CD8-positive, alpha-beta memory T cell (primary cell): ENCODE measurements around the gene GVQW3. TPM values are rescaled to one million over a fixed set of nuclear protein-coding genes. Genes with fewer than 3 reads are reported as not detected.
A peak's percentile ranks its signal among the peaks of the same experiment; 100 is the strongest.

ENCODE experiments used
- CTCF ChIA-PET: fragments of 350-600 bp; sonication (Branson Sonifier 250); formaldehyde crosslinking; loops from one replicate; lab custom pipeline; 2021; ENCODE audit warnings: antibody characterized with exemption; lab: Charles Lee
- POLR2A ChIA-PET: fragments of 350-600 bp; sonication (Branson Sonifier 250); formaldehyde crosslinking; loops from one replicate; lab custom pipeline; 2021; ENCODE audit warnings: antibody characterized with exemption; lab: Charles Lee
- DNase-seq, 5 donors: peaks; one replicate each; pipeline versions ENCODE4 v3.0.0 to v3.0.0-alpha.2; 2020 to 2022; ENCODE audit warnings: mixed read lengths in 1 of 5
- H3K27ac ChIP-seq: one replicate; pipeline ENCODE4 v1.7.0; 2013; ENCODE audit warnings: low read depth, mild to moderate bottlenecking, low read length, moderate library complexity
- H3K27me3 ChIP-seq: 2 replicates; pipeline ENCODE4 v1.7.0; 2013; ENCODE audit warnings: low read length, mild to moderate bottlenecking; ENCODE audit not compliant: insufficient read depth, poor library complexity, severe bottlenecking
- H3K36me3 ChIP-seq: 2 replicates; pipeline ENCODE4 v1.7.0; 2013; ENCODE audit warnings: mild to moderate bottlenecking, low read length, moderate library complexity; ENCODE audit not compliant: insufficient read depth
- H3K4me1 ChIP-seq: 2 replicates; pipeline ENCODE4 v1.7.0; 2013; ENCODE audit warnings: mild to moderate bottlenecking, low read length, moderate library complexity; ENCODE audit not compliant: insufficient read depth
- H3K4me3 ChIP-seq: 2 replicates; pipeline ENCODE4 v1.7.0; 2013; ENCODE audit warnings: mild to moderate bottlenecking, low read length
- H3K9me3 ChIP-seq: 2 replicates; pipeline ENCODE4 v1.7.0; 2013; ENCODE audit warnings: mild to moderate bottlenecking, low read length
- H3K27ac Mint-ChIP-seq, 8 donors: one replicate each; pipeline ENCODE4 v1.8.0; 2020 to 2021; ENCODE audit warnings: mixed read lengths in 8 of 8, mild to moderate bottlenecking in 6 of 8, inconsistent platforms in 3 of 8, moderate library complexity in 3 of 8
- H3K27me3 Mint-ChIP-seq, 2 donors: one replicate each; pipeline ENCODE4 v1.8.0; 2020 to 2021; ENCODE audit warnings: mixed read lengths in 2 of 2, mild to moderate bottlenecking in 1 of 2, moderate library complexity in 1 of 2
- H3K36me3 Mint-ChIP-seq, 3 donors: one replicate each; pipeline ENCODE4 v1.8.0; 2020 to 2021; ENCODE audit warnings: mixed read lengths in 3 of 3, inconsistent platforms in 1 of 3, mild to moderate bottlenecking in 1 of 3
- H3K4me1 Mint-ChIP-seq, 3 donors: one replicate each; pipeline ENCODE4 v1.8.0; 2020 to 2021; ENCODE audit warnings: mixed read lengths in 3 of 3, inconsistent platforms in 1 of 3, mild to moderate bottlenecking in 1 of 3
- H3K4me3 Mint-ChIP-seq, 7 donors: one replicate each; pipeline ENCODE4 v1.8.0; 2020 to 2021; ENCODE audit warnings: mixed read lengths in 7 of 7, mild to moderate bottlenecking in 6 of 7, moderate library complexity in 4 of 7, inconsistent platforms in 2 of 7
- H3K9me3 Mint-ChIP-seq, 5 donors: one replicate each; pipeline ENCODE4 v1.8.0; 2020 to 2022; ENCODE audit warnings: mixed read lengths in 5 of 5, mild to moderate bottlenecking in 3 of 5, moderate library complexity in 2 of 5, inconsistent platforms in 1 of 5
- polyA plus RNA-seq: library from polyadenylated mRNA; unstranded; fragments of 300-500 nt; fragmentation: Illumina TruSeq; gene quantifications from one replicate; pipeline ENCODE4 v1.2.3, GENCODE V29; 2021
- total RNA-seq, 2 experiments: library from RNA; stranded (reverse); gene quantifications; one replicate each; pipeline ENCODE4 v1.2.3, GENCODE V29; 2021

The GVQW3 gene
- total and polyA plus RNA-seq, 3 experiments from 2014 or later, result 1.0 to 2.5 (median 2.5) TPM

- no peaks in the 10 kb centered on the region for H3K4me1 ChIP-seq
- no peaks in the 10 kb centered on the region for H3K36me3 Mint-ChIP-seq
- H3K9me3 Mint-ChIP-seq, result no peaks in the 10 kb centered on the region
- peaks cover 2% of the 10 kb centered on the region in 2 donors for H3K27me3 Mint-ChIP-seq
- H3K36me3 ChIP-seq, result no peaks in the 10 kb centered on the region
- DNase-seq, result no peak
- ChIA-PET CTCF (no interaction called here), POLR2A (no interaction called here)
- H3K4me1 Mint-ChIP-seq, result peaks cover 9 to 16% (median 13%) of the 10 kb centered on the region in 3 donors
- H3K27ac ChIP-seq, result no peak overlapping the region
- H3K9me3 ChIP-seq, result no peaks in the 10 kb centered on the region
- H3K4me3 ChIP-seq, result no peak overlapping the region
- no peak overlapping the region for H3K4me3 Mint-ChIP-seq
- H3K27ac Mint-ChIP-seq, result no peak overlapping the region
- no peaks in the 10 kb centered on the region for H3K27me3 ChIP-seq
Observed at GRCh38 chr11:76426660-76427059, 45.5 kb downstream of the GVQW3 start.

GRCh38 chr11:76436020-76436419, 54.9 kb downstream of the GVQW3 start:
- CTCF ChIA-PET, result no interaction called here
- H3K9me3 ChIP-seq, result no peaks in the 10 kb centered on the region

GRCh38 chr11:76443268-76443980, 62.3 kb downstream of the GVQW3 start:
- H3K36me3 Mint-ChIP-seq, result peaks cover 0 to 35% (median 3%) of the 10 kb centered on the region in 3 donors
- H3K4me3 Mint-ChIP-seq, result peak overlapping the region; percentile 90 to 98 (median 97)
- Histone ChIP-seq H3K4me1 (peaks cover 19% of the 10 kb centered on the region), H3K27ac (peak overlapping the region; percentile 93), H3K9me3 (no peaks in the 10 kb centered on the region), H3K27me3 (no peaks in the 10 kb centered on the region), H3K4me3 (peak overlapping the region; percentile 94), H3K36me3 (no peaks in the 10 kb centered on the region)
- POLR2A ChIA-PET, result interaction anchor here (0.7 kb wide), 1 partner anchor 235 kb away, joined by 7 read pairs; no protein-coding TSS in a partner anchor
- H3K27me3 Mint-ChIP-seq, result peaks cover 0 to 4% of the 10 kb centered on the region in 2 donors
- peaks cover 33 to 45% (median 37%) of the 10 kb centered on the region in 3 donors for H3K4me1 Mint-ChIP-seq
- DNase-seq, result no peak
- H3K27ac Mint-ChIP-seq, result peak overlapping the region; percentile 95 to 99 (median 97)
- no peaks in the 10 kb centered on the region for H3K9me3 Mint-ChIP-seq
- CTCF ChIA-PET, result no interaction called here

More at GRCh38 chr11:76436020-76436419, 54.9 kb downstream of the GVQW3 start:
- Mint-ChIP-seq H3K27me3 (no peaks in the 10 kb centered on the region), H3K27ac (no peak overlapping the region), H3K4me1 (no peaks in the 10 kb centered on the region), H3K9me3 (no peaks in the 10 kb centered on the region), H3K4me3 (no peak overlapping the region), H3K36me3 (peaks cover 1 to 4% (median 1%) of the 10 kb centered on the region in 3 donors)
- no peaks in the 10 kb centered on the region for H3K27me3 ChIP-seq
- no peaks in the 10 kb centered on the region for H3K36me3 ChIP-seq
- H3K4me3 ChIP-seq, result no peak overlapping the region
- H3K4me1 ChIP-seq, result no peaks in the 10 kb centered on the region
- no peak for DNase-seq
- no peak overlapping the region for H3K27ac ChIP-seq
- POLR2A ChIA-PET, result no interaction called here

GRCh38 chr11:76444065-76444383, 62.9 kb downstream of the GVQW3 start:
- CTCF ChIA-PET, result no interaction called here

GRCh38 chr11:76444384-76445120, 63.4 kb downstream of the GVQW3 start, which contains the start of gene EMSY:
TSS of gene EMSY (plus strand) at chr11:76445018. CDS start at chr11:76446939, 1,921 bp downstream.
- Mint-ChIP-seq H3K4me1 (peaks cover 38 to 53% (median 48%) of the 10 kb centered on the region in 3 donors), H3K27me3 (peaks cover 0 to 4% of the 10 kb centered on the region in 2 donors), H3K27ac (peak within 1 kb of the TSS; percentile 95 to 99 (median 97)), H3K36me3 (peaks cover 0 to 45% (median 6%) of the 10 kb centered on the region in 3 donors), H3K4me3 (peak within 1 kb of the TSS; percentile 90 to 98 (median 97)), H3K9me3 (no peaks in the 10 kb centered on the region)
- H3K9me3 ChIP-seq, result no peaks in the 10 kb centered on the region
- peak within 1 kb of the TSS; percentile 93 for H3K27ac ChIP-seq
- no peaks in the 10 kb centered on the region for H3K36me3 ChIP-seq
- H3K4me1 ChIP-seq, result peaks cover 19% of the 10 kb centered on the region
- H3K27me3 ChIP-seq, result no peaks in the 10 kb centered on the region
- peak; percentile 86 to 94 (median 90) for DNase-seq
- H3K4me3 ChIP-seq, result peak within 1 kb of the TSS; percentile 94
- ChIA-PET CTCF (interaction anchor here (3.1 kb wide), 1 partner anchor 236 kb away, joined by 15 read pairs; no protein-coding TSS in a partner anchor), POLR2A (no interaction called here)

More at GRCh38 chr11:76444065-76444383, 62.9 kb downstream of the GVQW3 start:
- peaks cover 19% of the 10 kb centered on the region for H3K4me1 ChIP-seq
- Mint-ChIP-seq H3K27me3 (peaks cover 0 to 4% of the 10 kb centered on the region in 2 donors), H3K4me1 (peaks cover 36 to 49% (median 43%) of the 10 kb centered on the region in 3 donors), H3K4me3 (peak overlapping the region; percentile 90 to 98 (median 97)), H3K9me3 (no peaks in the 10 kb centered on the region), H3K36me3 (peaks cover 0 to 39% (median 6%) of the 10 kb centered on the region in 3 donors), H3K27ac (peak overlapping the region; percentile 95 to 99 (median 97))
- peak overlapping the region; percentile 93 for H3K27ac ChIP-seq
- H3K4me3 ChIP-seq, result peak overlapping the region; percentile 94
- H3K9me3 ChIP-seq, result no peaks in the 10 kb centered on the region
- POLR2A ChIA-PET, result no interaction called here
- DNase-seq, result no peak
- no peaks in the 10 kb centered on the region for H3K36me3 ChIP-seq
- H3K27me3 ChIP-seq, result no peaks in the 10 kb centered on the region

GRCh38 chr11:76445121-76446084, 64.3 kb downstream of the GVQW3 start:
- H3K36me3 ChIP-seq, result no peaks in the 10 kb centered on the region
- peak overlapping the region; percentile 93 for H3K27ac ChIP-seq
- peaks cover 4 to 53% (median 6%) of the 10 kb centered on the region in 3 donors for H3K36me3 Mint-ChIP-seq
- H3K4me3 Mint-ChIP-seq, result peak overlapping the region; percentile 90 to 98 (median 97)
- H3K9me3 ChIP-seq, result no peaks in the 10 kb centered on the region
- H3K27me3 Mint-ChIP-seq, result peaks cover 0 to 4% of the 10 kb centered on the region in 2 donors
- H3K9me3 Mint-ChIP-seq, result no peaks in the 10 kb centered on the region
- peaks cover 19% of the 10 kb centered on the region for H3K4me1 ChIP-seq
- DNase-seq, result peak; percentile 19 to 64 (median 41)
- H3K4me1 Mint-ChIP-seq, result peaks cover 43 to 60% (median 57%) of the 10 kb centered on the region in 3 donors
- peak overlapping the region; percentile 95 to 99 (median 97) for H3K27ac Mint-ChIP-seq
- ChIA-PET POLR2A (no interaction called here), CTCF (interaction anchor here (0.6 to 3.1 kb wide), 2 partner anchors 237 to 1504 kb away, joined by 4 to 15 read pairs; no protein-coding TSS in a partner anchor)
- H3K27me3 ChIP-seq, result no peaks in the 10 kb centered on the region
- H3K4me3 ChIP-seq, result peak overlapping the region; percentile 94

GRCh38 chr11:76448506-76448905, 67.4 kb downstream of the GVQW3 start:
- H3K36me3 ChIP-seq, result peaks cover 21% of the 10 kb centered on the region
- CTCF ChIA-PET, result no interaction called here

More at GRCh38 chr11:76448506-76448905, 67.4 kb downstream of the GVQW3 start:
- H3K9me3 ChIP-seq, result no peaks in the 10 kb centered on the region
- H3K4me3 Mint-ChIP-seq, result no peak overlapping the region
- peaks cover 14% of the 10 kb centered on the region for H3K4me1 ChIP-seq
- H3K27ac Mint-ChIP-seq, result no peak overlapping the region
- H3K4me3 ChIP-seq, result no peak overlapping the region
- DNase-seq, result no peak
- H3K9me3 Mint-ChIP-seq, result no peaks in the 10 kb centered on the region
- peaks cover 0 to 4% of the 10 kb centered on the region in 2 donors for H3K27me3 Mint-ChIP-seq
- H3K27me3 ChIP-seq, result no peaks in the 10 kb centered on the region
- H3K4me1 Mint-ChIP-seq, result peaks cover 43 to 67% (median 62%) of the 10 kb centered on the region in 3 donors
- no peak overlapping the region for H3K27ac ChIP-seq
- POLR2A ChIA-PET, result no interaction called here
- H3K36me3 Mint-ChIP-seq, result peaks cover 4 to 76% (median 12%) of the 10 kb centered on the region in 3 donors
